H1 (cell line): ENCODE results near the gene PDZRN4. TPM values are rescaled to one million over a fixed set of nuclear protein-coding genes. Genes with fewer than 3 reads are reported as not detected.

ENCODE experiments used
- CREB1 ChIP-seq: IDR thresholded peaks from 2 replicates; pipeline ENCODE4 v1.6.1; 2012; ENCODE audit warnings: inconsistent platforms
- EP300 ChIP-seq, 2 experiments: IDR thresholded peaks; 1 replicate in 1 of 2; 2 replicates in 1 of 2; pipeline ENCODE4 v1.6.1; 2011 to 2012; ENCODE audit warnings: low read depth in 2 of 2, low read length in 2 of 2, mild to moderate bottlenecking in 2 of 2, borderline replicate concordance in 1 of 2, inconsistent platforms in 1 of 2, moderate library complexity in 1 of 2
- polyA plus RNA-seq, 7 experiments: library from polyadenylated mRNA; depleted of rRNA in 3 of 7; stranded (reverse) in 5 of 7; unstranded in 2 of 7; fragments of >200 nt in 5 of 7; fragments of 200-250 nt in 2 of 7; gene quantifications; 1 replicate in 5 of 7; 2 replicates in 1 of 7; 4 replicates in 1 of 7; pipeline versions ENCODE4 v1.2.1 to v1.2.3, GENCODE V29; 2011 to 2013; ENCODE audit warnings: missing spikeins in 2 of 7, mixed read lengths in 2 of 7
- total RNA-seq: library from RNA; stranded (reverse); fragmentation: NEBNext Ultra II Directional; extraction: Animal tissue kit (Norgen Biotek cat#: 25700); gene quantifications from 2 replicates; pipeline ENCODE4 v1.2.1, GENCODE V29; 2021

The PDZRN4 gene
- total and polyA plus RNA-seq, 2 of the 8 experiments (the other 6 are each of a cell fraction or from before 2014, with no cell fraction given), result not detected

DNA sequence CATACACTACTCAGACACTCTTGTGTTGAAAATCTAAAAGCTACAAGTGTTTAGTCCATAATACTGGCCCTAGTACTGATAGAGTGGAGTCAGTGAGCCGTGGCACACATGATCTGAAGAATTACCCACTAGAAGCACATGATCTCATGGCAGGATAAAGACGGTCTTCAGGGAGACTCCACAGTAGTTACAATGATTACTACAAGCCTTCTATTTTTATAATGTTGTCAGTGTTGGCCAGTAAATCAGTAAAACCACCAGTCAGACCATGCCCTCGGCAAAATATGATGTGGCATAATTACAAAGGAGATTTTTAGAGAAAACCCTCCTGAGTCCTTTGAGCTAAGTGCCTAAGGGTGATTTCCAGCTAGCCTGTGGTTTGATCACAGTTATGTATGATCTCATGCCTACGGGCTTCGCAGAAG, 114.9 kb downstream of the PDZRN4 start (continued):
- TF ChIP-seq EP300 (IDR thresholded peaks at IDR 0.05; ENCODE audit: borderline replicate concordance in 1 of 2, low read depth in 2 of 2, low read length in 2 of 2), result no peak
- TF ChIP-seq CREB1, result no peak
